T-helper 2 cell (primary cell): Measurements from ENCODE around the gene SUPT6H.
"Not testable (repeated sequence)": the region's sequence is repeated elsewhere in the genome, so short reads cannot be mapped to it uniquely, and the experiment has no call there.

Source experiments
- DNase-seq, 5 experiments: peaks; one replicate each; pipeline versions ENCODE4 v3.0.0 to v3.0.0-alpha.2; 2012 to 2022

The SUPT6H gene

GRCh38 chr17:28648698-28649097 lies 13.3 kb upstream of the SUPT6H start:
- DNase-seq, result no peak

DNA sequence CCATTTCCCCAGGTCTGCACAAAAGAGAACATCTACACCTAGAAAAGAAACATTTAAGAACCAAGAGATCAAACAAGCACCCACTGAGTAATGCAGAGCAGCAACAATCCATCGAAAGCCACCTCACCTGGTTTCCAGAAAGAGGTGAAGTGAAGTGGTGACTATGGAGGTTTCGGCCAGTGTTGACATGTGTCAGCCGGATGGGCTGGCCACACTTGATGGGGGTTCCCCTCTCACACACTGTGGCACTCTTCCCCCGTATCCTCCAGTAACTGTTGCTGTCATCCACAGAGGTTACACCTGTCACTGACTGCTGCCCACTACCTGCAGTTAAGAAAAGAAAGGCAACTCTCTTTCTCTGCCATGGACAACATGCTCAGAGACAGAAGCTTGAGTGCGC lies 6.8 kb upstream of the SUPT6H start:
- DNase-seq, result no peak

- DNase-seq, result no peak
Observed at GRCh38 chr17:28657756-28658155, 4.2 kb upstream of the SUPT6H start.

DNA sequence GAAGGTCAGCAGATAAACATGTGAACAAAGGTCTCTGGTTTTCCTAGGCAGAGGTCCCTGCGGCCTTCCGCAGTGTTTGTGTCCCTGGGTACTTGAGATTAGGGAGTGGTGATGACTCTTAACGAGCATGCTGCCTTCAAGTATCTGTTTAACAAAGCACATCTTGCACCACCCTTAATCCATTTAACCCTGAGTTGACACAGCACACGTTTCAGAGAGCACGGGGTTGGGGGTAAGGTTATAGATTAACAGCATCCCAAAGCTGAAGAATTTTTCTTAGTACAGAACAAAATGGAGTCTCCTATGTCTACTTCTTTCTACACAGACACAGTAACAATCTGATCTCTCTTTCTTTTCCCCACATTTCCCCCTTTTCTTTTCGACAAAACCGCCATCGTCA lies 3.7 kb upstream of the SUPT6H start:
- DNase-seq, result not testable (repeated sequence)

DNA sequence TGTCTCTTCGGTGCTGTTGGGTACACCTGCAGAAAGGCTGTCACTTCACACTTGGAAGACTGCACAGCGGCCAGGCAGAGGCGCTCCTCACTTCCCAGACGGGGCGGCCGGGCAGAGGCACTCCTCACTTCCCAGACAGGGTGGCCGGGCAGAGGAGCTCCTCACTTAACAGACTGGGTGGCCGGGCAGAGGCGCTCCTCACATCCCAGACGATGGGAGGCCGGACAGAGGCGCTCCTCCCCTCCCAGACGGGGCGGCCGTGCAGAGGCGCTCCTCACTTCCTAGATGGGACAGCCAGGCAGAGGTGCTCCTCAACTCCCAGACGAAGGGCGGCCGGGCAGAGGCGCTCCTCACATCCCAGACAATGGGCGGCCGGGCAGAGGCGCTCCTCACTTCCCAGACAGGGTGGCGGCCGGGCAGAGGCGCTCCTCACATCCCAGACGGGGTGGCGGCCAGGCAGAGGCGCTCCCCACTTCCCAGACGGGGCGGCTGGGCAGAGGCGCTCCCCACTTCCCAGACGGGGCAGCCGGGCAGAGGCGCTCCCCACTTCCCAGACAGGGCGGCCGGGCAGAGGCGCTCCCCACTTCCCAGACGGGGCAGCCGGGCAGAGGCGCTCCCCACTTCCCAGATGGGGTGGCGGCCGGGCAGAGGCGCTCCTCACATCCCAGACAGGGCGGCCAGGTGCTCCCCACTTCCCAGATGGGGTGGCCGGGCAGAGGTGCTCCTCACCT lies 3.1 kb upstream of the SUPT6H start:
- DNase-seq, result not testable (repeated sequence)

- not testable (repeated sequence) for DNase-seq
Observed at GRCh38 chr17:28659497-28659881, 2.5 kb upstream of the SUPT6H start.

DNA sequence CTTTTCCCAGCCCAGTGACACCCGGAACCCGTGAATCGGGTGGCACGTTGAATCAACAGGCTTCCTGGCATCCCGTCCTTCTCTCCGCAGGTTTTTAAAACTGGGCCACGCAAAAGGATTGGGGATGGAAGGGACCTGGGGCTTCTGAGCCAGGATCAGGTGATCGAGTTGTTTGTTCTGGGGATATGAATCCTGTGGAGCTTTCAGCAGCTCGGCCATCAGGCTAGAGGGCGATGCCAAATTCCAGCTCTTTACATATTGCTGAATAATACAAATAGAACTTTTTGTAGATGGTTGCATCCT lies 473 bp downstream of the SUPT6H start:
- no peak for DNase-seq

- DNase-seq, result no peak
Observed at GRCh38 chr17:28663723-28664122, 1.7 kb downstream of the SUPT6H start.

GRCh38 chr17:28665994-28666393 lies 4.0 kb downstream of the SUPT6H start:
- no peak for DNase-seq

DNA sequence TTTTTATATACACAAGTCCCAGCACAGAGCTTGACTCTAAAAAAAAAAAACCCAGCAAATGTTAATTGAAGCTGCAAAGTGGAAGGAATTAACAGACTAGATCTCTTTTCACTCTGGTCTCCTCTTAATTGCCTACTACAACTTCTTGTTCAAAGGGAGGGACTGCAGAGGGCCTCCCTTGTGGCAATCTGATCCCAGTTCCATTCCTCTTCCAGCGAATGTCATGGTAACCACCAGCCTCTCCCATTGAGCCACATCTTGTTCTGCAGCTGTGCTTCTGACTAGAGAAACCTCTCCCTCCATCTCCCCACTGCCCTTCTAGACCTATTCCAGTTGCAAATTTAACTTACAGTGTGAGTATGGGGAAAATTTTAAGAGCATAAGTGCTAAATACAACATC lies 5.9 kb downstream of the SUPT6H start:
- DNase-seq, result no peak

GRCh38 chr17:28669918-28670317 lies 7.9 kb downstream of the SUPT6H start:
- no peak for DNase-seq

DNA sequence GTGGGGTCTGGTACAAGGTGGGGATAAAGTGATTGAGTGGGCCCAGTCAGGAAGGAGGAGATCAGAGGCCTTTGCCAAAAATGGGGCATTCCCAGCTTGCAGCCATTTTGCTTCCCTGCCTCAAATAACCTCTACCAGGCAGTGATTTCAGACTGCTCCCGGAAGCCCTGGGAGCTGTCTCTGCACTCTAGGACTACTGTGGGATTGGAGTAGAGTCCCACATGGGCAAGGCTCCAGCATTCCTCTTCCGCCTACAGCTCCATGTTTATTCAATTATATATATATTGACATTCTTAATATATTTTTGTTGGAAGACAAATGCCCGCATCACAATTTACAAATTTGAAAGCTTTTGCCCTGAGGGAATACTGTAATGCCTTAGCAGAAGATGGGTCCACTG lies 13.5 kb downstream of the SUPT6H start:
- no peak for DNase-seq

DNA sequence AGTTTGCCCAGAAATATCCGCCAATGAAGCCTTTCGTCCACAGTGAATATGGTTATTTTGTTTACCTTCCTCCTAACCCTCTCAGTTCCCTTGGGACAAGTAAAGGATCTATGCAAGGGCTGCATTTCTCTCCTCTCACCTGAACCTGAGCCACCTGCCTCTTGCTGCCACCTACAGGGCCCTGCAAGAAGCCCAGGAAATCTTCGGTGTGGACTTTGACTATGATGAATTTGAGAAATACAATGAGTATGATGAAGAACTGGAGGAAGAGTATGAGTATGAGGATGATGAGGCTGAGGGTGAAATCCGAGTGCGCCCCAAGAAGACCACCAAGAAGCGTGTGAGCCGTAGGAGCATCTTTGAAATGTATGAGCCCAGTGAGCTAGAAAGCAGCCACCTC lies 14.0 kb downstream of the SUPT6H start:
- peak in 1 of 5 experiments; percentile 28 for DNase-seq

DNA sequence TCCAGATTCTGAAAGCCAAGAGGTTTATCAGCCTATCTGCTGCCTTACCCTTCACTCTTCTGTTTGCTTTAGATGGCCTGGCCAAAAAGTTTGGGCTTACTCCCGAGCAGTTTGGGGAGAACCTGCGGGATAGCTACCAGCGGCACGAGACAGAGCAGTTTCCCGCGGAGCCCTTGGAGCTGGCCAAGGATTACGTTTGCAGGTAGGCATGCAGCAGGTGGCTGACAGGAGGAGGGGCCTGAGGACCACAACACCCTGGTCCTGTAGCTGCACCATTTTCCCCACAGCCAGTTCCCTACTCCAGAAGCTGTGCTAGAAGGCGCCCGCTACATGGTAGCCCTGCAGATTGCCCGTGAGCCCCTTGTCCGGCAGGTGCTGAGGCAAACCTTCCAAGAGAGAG lies 20.6 kb downstream of the SUPT6H start:
- DNase-seq, result no peak

GRCh38 chr17:28684963-28685362 lies 23.0 kb downstream of the SUPT6H start:
- DNase-seq, result no peak

DNA sequence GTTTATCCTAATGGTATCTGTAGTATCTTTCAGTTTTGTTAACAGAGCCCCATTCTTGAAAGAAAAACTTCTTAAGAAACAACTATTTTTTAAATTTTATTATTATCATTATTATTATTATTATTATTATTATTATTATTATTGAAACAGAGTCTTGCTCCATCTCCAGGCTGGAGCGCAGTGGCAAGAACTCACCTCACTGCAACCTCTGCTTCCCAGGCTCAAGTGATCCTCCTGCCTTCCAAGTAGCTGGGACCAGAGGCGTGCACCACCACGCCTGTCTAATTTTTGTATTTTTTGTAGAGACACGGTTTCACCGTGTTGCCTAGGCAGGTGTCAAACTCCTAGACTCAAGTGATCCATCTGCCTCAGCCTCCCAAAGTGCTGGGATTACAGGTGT lies 23.4 kb downstream of the SUPT6H start:
- no peak for DNase-seq

GRCh38 chr17:28686296-28686695 lies 24.3 kb downstream of the SUPT6H start:
- DNase-seq, result no peak

DNA sequence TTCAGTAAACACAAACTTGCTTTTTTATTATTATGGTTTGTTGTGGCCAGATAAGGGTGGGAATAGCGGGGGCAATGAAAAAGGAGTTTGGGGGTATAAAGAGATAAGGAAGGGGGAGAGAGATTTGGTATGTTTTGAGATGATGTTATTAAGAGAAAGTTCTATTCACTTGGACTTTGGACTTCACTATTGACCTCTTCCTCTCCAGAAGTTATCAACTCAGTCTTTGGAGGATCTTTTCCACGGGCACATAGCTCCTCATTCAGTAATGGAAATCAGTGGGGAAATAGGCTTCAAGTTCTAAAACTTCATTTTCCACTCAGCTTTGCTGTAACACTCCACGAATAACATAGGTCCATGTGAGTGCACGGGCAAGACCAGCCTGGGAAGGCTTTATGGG lies 26.5 kb downstream of the SUPT6H start:
- DNase-seq, result no peak

DNA sequence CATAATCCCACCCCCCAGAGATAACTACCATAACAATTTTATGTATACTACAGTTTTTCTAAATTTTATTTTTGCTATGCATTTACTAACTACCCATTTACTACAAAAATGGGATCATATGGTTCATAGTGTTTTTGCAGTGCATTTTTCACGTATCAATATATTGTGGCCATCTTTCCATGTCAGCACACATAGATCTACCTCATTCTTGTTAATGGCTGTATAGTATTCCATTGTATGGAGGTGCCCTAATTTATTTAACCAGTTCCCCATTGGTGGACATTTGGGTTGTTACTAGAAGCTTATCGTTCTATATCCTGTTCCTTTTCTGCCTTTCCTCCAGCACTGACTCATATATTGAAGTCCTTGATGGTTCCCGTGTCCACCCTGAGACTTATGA lies 27.0 kb downstream of the SUPT6H start:
- no peak for DNase-seq

GRCh38 chr17:28693869-28694268 lies 31.9 kb downstream of the SUPT6H start:
- no peak for DNase-seq

- no peak for DNase-seq
Observed at GRCh38 chr17:28698253-28698941, 36.4 kb downstream of the SUPT6H start.

DNA sequence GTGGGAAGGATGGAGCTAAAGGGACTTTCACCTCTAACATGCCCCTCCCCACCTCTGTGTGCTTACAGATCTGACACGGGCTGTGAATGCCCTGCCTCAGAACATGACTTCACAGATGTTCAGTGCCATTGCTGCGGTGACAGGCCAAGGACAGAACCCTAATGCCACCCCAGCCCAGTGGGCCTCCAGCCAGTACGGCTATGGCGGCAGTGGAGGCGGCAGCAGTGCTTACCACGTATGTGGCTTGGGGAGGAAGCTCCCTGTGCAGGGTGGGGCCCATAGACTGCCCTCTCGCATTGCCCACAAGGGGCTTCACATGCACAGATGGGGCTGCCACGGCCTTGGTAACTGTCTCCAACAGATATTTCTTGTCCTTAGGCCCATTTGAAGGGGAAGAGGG lies 38.3 kb downstream of the SUPT6H start:
- no peak for DNase-seq

GRCh38 chr17:28700830-28701492 lies 39.0 kb downstream of the SUPT6H start:
- no peak for DNase-seq

GRCh38 chr17:28702026-28702751 lies 40.2 kb downstream of the SUPT6H start:
- no peak for DNase-seq
